ENCODE measurements around the gene ERC2.

The ERC2 gene

GRCh38 chr3:55888282-55888885 lies 579.9 kb downstream of the ERC2 start:
- no peak for TF ChIP-seq EZH2 (IDR thresholded peaks at IDR 0.05; ENCODE audit: borderline replicate concordance, low read length)
- TF ChIP-seq, protein P1, sequence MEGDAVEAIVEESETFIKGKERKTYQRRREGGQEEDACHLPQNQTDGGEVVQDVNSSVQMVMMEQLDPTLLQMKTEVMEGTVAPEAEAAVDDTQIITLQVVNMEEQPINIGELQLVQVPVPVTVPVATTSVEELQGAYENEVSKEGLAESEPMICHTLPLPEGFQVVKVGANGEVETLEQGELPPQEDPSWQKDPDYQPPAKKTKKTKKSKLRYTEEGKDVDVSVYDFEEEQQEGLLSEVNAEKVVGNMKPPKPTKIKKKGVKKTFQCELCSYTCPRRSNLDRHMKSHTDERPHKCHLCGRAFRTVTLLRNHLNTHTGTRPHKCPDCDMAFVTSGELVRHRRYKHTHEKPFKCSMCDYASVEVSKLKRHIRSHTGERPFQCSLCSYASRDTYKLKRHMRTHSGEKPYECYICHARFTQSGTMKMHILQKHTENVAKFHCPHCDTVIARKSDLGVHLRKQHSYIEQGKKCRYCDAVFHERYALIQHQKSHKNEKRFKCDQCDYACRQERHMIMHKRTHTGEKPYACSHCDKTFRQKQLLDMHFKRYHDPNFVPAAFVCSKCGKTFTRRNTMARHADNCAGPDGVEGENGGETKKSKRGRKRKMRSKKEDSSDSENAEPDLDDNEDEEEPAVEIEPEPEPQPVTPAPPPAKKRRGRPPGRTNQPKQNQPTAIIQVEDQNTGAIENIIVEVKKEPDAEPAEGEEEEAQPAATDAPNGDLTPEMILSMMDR (IDR thresholded peaks at IDR 0.05; ENCODE audit: low read length): no peak
- no peaks in the 10 kb centered on the region for H3K36me3 ChIP-seq (ENCODE audit: insufficient read depth, low read length)

DNA sequence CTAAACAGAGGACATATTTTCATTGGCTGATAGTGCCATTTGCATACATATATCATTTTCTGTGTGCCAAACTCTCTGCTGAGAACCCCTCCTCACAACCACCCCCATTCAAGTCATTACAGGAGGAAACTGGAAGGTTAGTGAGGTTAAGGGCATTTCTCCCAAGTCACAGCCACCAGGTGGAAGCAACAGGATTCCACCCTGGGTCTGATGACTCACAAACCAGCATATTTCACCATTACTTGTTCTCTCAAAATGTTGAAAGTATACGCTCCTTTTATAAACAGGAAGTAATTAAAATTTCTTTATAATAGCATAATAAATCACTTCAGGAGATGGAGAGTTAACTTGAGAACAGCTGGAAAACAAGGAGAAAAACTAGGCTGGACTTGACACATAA lies 582.5 kb downstream of the ERC2 start:
- H3K27ac ChIP-seq (ENCODE audit: low read depth, low read length, poor library complexity, severe bottlenecking): no peak overlapping the region
- H3K4me2 ChIP-seq (ENCODE audit: low read length): no peak overlapping the region
- H4K20me1 ChIP-seq (ENCODE audit: insufficient read depth, low read length): no peaks in the 10 kb centered on the region

More at GRCh38 chr3:55888282-55888885, 579.9 kb downstream of the ERC2 start:
- Histone ChIP-seq H3K27ac (ENCODE audit: low read depth, low read length, poor library complexity, severe bottlenecking) (no peak overlapping the region), H3K9ac (ENCODE audit: low read length) (no peak overlapping the region), H3K4me1 (ENCODE audit: insufficient read depth, low read length, severe bottlenecking) (no peaks in the 10 kb centered on the region), H3K4me2 (ENCODE audit: low read length) (no peak overlapping the region), H3F3A (ENCODE audit: insufficient read depth, low read length) (no peaks in the 10 kb centered on the region), H3K9me3 (ENCODE audit: low read length) (no peaks in the 10 kb centered on the region), H2AFZ (ENCODE audit: low read length) (no peak overlapping the region), H4K20me1 (ENCODE audit: insufficient read depth, low read length) (no peaks in the 10 kb centered on the region), H3K27me3 (ENCODE audit: insufficient read depth, low read length) (no peaks in the 10 kb centered on the region), H3K4me3 (ENCODE audit: low read depth, low read length, poor library complexity, severe bottlenecking) (no peak overlapping the region), H3K79me2 (ENCODE audit: insufficient read depth, low read length) (no peaks in the 10 kb centered on the region), H3K9me2 (ENCODE audit: low read depth, low read length) (no peaks in the 10 kb centered on the region)

GRCh38 chr3:55884491-55885285 lies 583.6 kb downstream of the ERC2 start:
- H3K79me2 ChIP-seq (ENCODE audit: insufficient read depth, low read length): no peaks in the 10 kb centered on the region
- H3K4me1 ChIP-seq (ENCODE audit: insufficient read depth, low read length, severe bottlenecking): no peaks in the 10 kb centered on the region
- H2AFZ ChIP-seq (ENCODE audit: low read length): no peak overlapping the region
- no peak overlapping the region for H3K4me2 ChIP-seq (ENCODE audit: low read length)
- no peaks in the 10 kb centered on the region for H3K27me3 ChIP-seq (ENCODE audit: insufficient read depth, low read length)
- H3K4me3 ChIP-seq (ENCODE audit: low read depth, low read length, poor library complexity, severe bottlenecking): no peak overlapping the region
- H3K36me3 ChIP-seq (ENCODE audit: insufficient read depth, low read length): no peaks in the 10 kb centered on the region
- no peak overlapping the region for H3K27ac ChIP-seq (ENCODE audit: low read depth, low read length, poor library complexity, severe bottlenecking)
- TF ChIP-seq EZH2 (IDR thresholded peaks at IDR 0.05; ENCODE audit: borderline replicate concordance, low read length): no peak
- TF ChIP-seq, protein P1 (IDR thresholded peaks at IDR 0.05; ENCODE audit: low read length): no peak
- H3K9me2 ChIP-seq (ENCODE audit: low read depth, low read length): no peaks in the 10 kb centered on the region
- no peaks in the 10 kb centered on the region for H3F3A ChIP-seq (ENCODE audit: insufficient read depth, low read length)
- no peaks in the 10 kb centered on the region for H4K20me1 ChIP-seq (ENCODE audit: insufficient read depth, low read length)
- H3K9me3 ChIP-seq (ENCODE audit: low read length): no peaks in the 10 kb centered on the region
- no peak overlapping the region for H3K9ac ChIP-seq (ENCODE audit: low read length)

More for the DNA sequence above, 582.5 kb downstream of the ERC2 start:
- Histone ChIP-seq H2AFZ (ENCODE audit: low read length) (no peak overlapping the region), H3K4me3 (ENCODE audit: low read depth, low read length, poor library complexity, severe bottlenecking) (no peak overlapping the region), H3K4me1 (ENCODE audit: insufficient read depth, low read length, severe bottlenecking) (no peaks in the 10 kb centered on the region), H3K36me3 (ENCODE audit: insufficient read depth, low read length) (no peaks in the 10 kb centered on the region), H3K9ac (ENCODE audit: low read length) (no peak overlapping the region), H3F3A (ENCODE audit: insufficient read depth, low read length) (no peaks in the 10 kb centered on the region), H3K79me2 (ENCODE audit: insufficient read depth, low read length) (no peaks in the 10 kb centered on the region), H3K9me3 (ENCODE audit: low read length) (no peaks in the 10 kb centered on the region), H3K27me3 (ENCODE audit: insufficient read depth, low read length) (no peaks in the 10 kb centered on the region), H3K9me2 (ENCODE audit: low read depth, low read length) (no peaks in the 10 kb centered on the region)
- TF ChIP-seq EZH2 (IDR thresholded peaks at IDR 0.05; ENCODE audit: borderline replicate concordance, low read length): no peak
- TF ChIP-seq, protein P1 (IDR thresholded peaks at IDR 0.05; ENCODE audit: low read length): no peak
